Activated CD4-positive, alpha-beta T cell treated with anti-CD3 and anti-CD28 coated beads, Interleukin-2, amount 10 ng/mL, durations not matched to agents 7 days and 5 days (primary cell): ENCODE measurements around the gene SULT1A3. TPM values are rescaled to one million over a fixed set of nuclear protein-coding genes. Genes with fewer than 3 reads are reported as not detected.
"Not testable (repeated sequence)": the region's sequence is repeated elsewhere in the genome, so short reads cannot be mapped to it uniquely, and the experiment has no call there.

ENCODE experiments used
- CTCF ChIA-PET: fragments of 350-600 bp; sonication (Branson Sonifier 250); formaldehyde crosslinking; loops from one replicate; lab custom pipeline; 2021; ENCODE audit warnings: antibody characterized with exemption; lab: Charles Lee
- POLR2A ChIA-PET: fragments of 350-600 bp; sonication (Branson Sonifier 250); formaldehyde crosslinking; loops from one replicate; lab custom pipeline; 2021; ENCODE audit warnings: antibody characterized with exemption; lab: Charles Lee
- DNase-seq: peaks from one replicate; pipeline ENCODE4 v3.0.0-alpha.2; 2020
- H3K27ac Mint-ChIP-seq: one replicate; pipeline ENCODE4 v1.8.0; 2021; ENCODE audit warnings: mild to moderate bottlenecking, moderate library complexity, mixed read lengths
- H3K27me3 Mint-ChIP-seq: one replicate; pipeline ENCODE4 v1.8.0; 2021; ENCODE audit warnings: mixed read lengths
- H3K36me3 Mint-ChIP-seq: one replicate; pipeline ENCODE4 v1.8.0; 2021; ENCODE audit warnings: low read depth, mixed read lengths
- H3K4me1 Mint-ChIP-seq: one replicate; pipeline ENCODE4 v1.8.0; 2021; ENCODE audit warnings: mixed read lengths
- H3K4me3 Mint-ChIP-seq: one replicate; pipeline ENCODE4 v1.8.0; 2021; ENCODE audit warnings: mild to moderate bottlenecking, moderate library complexity, mixed read lengths
- H3K9me3 Mint-ChIP-seq: one replicate; pipeline ENCODE4 v1.8.0; 2021; ENCODE audit warnings: mixed read lengths
- total RNA-seq, 2 experiments: library from RNA; stranded (reverse); gene quantifications; one replicate each; pipeline ENCODE4 v1.2.3, GENCODE V29; 2021

Gene SULT1A3
- total RNA-seq, 2 experiments from 2014 or later = 37.5 to 38.1 TPM

DNA sequence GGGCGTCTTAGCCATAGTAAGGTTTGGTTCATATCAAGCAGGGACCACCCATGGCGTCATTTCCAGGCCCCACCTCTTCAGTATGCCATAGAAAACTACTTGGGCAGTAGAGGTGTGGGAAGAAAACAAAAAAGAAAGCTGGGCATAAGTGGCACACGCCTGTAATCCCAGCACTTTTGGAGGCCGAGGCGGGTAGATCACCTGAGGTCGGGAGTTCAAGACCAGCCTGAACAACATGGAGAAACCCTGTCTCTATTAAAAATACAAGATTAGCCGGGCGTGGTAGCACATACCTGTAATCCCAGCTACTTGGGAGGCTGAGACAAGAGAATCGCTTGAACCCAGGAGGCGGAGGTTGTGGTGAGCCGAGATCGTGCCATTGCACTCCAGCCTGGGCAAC is 7.9 kb upstream of the SULT1A3 start:
- H3K36me3 Mint-ChIP-seq = peaks cover 20% of the 10 kb centered on the region
- H3K4me3 Mint-ChIP-seq, H3K9me3 Mint-ChIP-seq, H3K27me3 Mint-ChIP-seq, POLR2A ChIA-PET, CTCF ChIA-PET, H3K27ac Mint-ChIP-seq, DNase-seq: not testable (repeated sequence)
- H3K4me1 Mint-ChIP-seq = peaks cover 15% of the 10 kb centered on the region

DNA sequence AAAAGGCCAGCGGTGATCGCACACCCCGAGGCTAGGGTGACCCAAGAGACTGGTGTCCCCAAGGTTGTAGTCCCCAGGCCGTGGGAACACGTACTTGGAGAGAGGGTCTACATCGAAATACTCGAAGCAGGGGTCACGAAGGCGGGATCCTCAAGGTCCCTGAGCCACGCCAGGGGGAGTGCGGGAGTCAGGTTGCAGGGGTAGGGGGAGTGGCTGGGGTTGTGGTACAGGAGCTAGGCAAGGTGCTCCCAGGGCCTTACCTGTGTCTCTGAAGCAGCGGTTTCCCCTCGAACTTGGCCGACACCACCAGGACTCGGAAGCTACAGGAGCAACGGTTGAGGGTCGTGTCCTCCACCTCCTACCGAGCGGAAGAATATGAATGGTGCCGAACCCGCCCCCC is 6.0 kb upstream of the SULT1A3 start:
- POLR2A ChIA-PET, H3K27ac Mint-ChIP-seq, CTCF ChIA-PET, H3K4me3 Mint-ChIP-seq, H3K27me3 Mint-ChIP-seq, H3K36me3 Mint-ChIP-seq, DNase-seq, H3K4me1 Mint-ChIP-seq, H3K9me3 Mint-ChIP-seq: not testable (repeated sequence)

DNA sequence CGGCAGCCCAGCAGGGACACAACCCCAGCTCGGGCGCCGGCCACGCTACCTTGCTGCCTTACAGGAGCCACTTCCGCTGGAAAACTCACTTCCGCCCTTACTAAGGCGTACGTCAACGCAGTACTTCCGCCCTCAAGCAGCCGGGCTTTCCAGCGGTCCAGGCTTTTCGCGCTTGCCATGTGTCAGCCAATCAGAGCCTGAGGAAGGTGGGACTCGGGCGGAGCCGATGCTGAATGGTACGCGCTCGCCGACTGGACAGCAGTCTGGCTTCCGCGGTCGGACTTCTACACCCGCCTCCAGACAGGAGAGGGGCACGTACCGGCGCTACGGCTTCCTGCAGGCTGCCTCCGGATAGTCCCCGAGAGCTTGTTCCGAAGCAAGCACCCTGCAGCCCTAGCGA is 5.4 kb upstream of the SULT1A3 start, which contains the start of the genes BOLA2B and SLX1A:
Gene BOLA2B, minus strand, starts transcription at position 52 of the 400 bp plus-strand sequence. CDS start 71 bp downstream, outside the sequence.
Gene SLX1A, plus strand, starts transcription at position 261 of the 400 bp plus-strand sequence. CDS start 210 bp downstream, outside the sequence.
- H3K4me3 Mint-ChIP-seq, H3K4me1 Mint-ChIP-seq, H3K9me3 Mint-ChIP-seq, CTCF ChIA-PET, DNase-seq, POLR2A ChIA-PET, H3K27me3 Mint-ChIP-seq, H3K27ac Mint-ChIP-seq, H3K36me3 Mint-ChIP-seq: not testable (repeated sequence)

DNA sequence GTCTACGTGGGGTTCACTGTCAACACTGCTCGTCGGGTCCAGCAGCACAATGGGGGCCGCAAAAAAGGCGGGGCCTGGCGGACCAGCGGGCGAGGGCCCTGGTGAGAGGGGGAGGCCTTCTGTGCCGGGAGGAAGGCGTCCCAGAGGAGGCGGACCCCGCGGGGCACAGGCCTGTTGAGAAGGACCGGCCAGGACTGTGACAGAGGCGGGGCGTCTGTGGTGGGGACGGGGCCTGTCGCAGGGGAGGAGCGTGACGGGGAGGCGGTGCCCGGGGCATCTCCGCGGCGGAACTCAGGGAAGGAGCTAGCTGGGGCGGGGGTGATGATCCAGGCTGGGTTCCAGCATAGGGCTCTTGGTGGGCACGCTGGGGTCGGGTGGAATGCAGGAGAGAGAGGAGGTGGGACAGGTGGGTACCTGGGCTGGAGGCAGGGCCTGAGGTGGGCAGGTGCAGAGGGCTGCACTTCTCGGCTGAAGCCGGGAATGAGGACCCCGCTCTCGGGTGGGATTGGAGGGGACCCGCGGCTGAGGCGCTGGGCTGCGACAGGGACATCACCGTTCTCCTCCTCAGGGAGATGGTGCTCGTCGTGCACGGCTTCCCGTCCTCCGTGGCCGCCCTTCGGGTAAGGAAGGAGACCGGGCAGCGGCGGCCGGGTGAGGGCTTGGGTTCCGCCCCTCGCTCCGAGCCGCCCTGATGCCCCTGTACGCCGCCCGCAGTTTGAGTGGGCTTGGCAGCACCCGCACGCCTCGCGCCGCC is 4.7 kb upstream of the SULT1A3 start:
- H3K27ac Mint-ChIP-seq, CTCF ChIA-PET, H3K27me3 Mint-ChIP-seq, H3K4me1 Mint-ChIP-seq, POLR2A ChIA-PET, H3K4me3 Mint-ChIP-seq, H3K36me3 Mint-ChIP-seq, H3K9me3 Mint-ChIP-seq: not testable (repeated sequence)
- DNase-seq = peak; percentile 6

DNA sequence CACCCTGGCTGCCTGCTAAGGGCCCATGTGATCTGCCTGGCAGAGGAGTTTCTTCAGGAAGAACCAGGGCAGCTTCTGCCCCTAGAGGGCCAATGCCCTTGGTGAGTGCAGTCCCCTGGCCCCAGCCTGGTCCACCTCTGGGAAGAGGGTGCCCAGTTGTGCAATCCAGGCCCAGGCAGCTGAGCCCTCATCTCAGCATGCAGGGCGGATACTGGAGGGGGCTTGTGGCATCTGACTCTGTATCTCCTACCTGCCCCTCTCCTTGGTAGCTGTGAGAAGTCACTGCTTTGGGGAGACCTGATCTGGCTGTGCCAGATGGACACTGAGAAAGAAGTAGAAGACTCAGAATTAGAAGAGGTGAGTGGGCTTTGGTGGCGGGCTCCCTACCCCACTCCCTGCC is 2.1 kb upstream of the SULT1A3 start:
- CTCF ChIA-PET, POLR2A ChIA-PET, H3K9me3 Mint-ChIP-seq, H3K4me3 Mint-ChIP-seq, DNase-seq, H3K27me3 Mint-ChIP-seq, H3K27ac Mint-ChIP-seq, H3K4me1 Mint-ChIP-seq, H3K36me3 Mint-ChIP-seq: not testable (repeated sequence)

DNA sequence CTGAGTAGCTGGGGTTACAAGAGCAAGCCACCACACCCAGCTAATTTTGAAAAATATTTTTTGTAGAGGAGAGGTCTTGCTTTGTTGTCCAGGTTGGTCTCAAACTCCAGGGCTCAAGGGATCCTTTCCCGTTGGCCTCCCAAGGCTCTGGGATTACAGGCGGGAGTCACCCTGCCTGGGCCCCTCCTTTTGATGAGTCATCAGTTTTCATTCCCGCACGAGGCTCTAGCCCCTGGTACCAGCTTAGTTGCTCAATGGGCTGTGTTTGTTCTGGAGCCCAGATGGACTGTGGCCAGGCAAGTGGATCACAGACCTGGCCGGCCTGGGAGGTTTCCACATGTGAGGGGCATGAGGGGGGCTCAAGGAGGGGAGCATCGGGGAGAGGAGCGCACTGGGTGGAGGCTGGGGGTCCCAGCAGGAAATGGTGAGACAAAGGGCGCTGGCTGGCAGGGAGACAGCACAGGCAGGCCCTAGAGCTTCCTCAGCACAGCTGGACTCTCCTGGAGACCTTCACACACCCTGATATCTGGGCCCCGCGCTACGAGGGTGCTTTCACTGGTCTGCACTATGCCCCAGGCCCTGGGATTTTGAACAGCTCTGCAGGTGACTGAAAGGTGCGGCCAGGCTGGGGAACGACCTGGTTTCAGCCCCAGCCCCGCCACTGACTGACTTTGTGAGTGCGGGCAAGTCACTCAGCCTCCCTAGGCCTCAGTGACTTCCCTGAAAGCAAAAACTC is 721 bp downstream of the SULT1A3 start:
- H3K36me3 Mint-ChIP-seq, H3K4me3 Mint-ChIP-seq, H3K27ac Mint-ChIP-seq, H3K4me1 Mint-ChIP-seq, H3K9me3 Mint-ChIP-seq, DNase-seq, CTCF ChIA-PET, POLR2A ChIA-PET, H3K27me3 Mint-ChIP-seq: not testable (repeated sequence)

DNA sequence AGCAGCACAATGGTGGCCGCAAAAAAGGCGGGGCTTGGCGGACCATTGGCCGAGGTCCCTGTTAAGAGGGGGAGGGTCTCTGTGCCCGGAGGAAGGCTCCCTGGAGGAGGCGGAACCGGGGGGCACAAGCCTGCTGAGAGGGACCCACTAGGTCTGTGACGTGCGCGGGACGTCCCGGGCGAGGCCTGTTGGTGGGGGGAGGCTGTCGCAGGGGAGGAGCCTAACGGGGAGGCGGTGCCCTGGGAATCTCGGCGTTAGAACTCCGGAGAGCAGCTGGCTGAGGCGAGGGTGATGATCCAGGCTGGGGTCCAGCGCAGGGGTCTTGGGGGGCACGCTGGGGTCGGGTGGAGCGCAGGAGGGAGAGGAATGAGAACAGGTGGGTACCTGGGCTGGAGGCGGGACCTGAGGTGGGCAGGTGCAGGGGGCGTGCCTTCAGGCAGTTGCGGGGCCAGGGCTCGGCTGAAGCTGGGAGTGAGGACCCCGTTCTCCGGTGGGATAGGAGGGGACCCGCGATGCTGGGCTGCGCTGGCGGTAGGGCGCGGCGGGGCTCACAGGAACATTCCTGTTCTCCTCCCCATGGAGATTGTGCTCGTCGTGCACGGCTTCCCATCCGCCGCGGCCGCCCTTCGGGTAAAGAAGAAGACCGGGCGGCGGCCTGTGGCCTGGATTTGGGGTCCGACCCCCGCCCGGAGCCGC is 6.6 kb downstream of the SULT1A3 start:
- H3K4me3 Mint-ChIP-seq, POLR2A ChIA-PET, CTCF ChIA-PET, H3K27ac Mint-ChIP-seq, H3K9me3 Mint-ChIP-seq, H3K27me3 Mint-ChIP-seq, H3K36me3 Mint-ChIP-seq, H3K4me1 Mint-ChIP-seq: not testable (repeated sequence)
- DNase-seq = peak; percentile 5

DNA sequence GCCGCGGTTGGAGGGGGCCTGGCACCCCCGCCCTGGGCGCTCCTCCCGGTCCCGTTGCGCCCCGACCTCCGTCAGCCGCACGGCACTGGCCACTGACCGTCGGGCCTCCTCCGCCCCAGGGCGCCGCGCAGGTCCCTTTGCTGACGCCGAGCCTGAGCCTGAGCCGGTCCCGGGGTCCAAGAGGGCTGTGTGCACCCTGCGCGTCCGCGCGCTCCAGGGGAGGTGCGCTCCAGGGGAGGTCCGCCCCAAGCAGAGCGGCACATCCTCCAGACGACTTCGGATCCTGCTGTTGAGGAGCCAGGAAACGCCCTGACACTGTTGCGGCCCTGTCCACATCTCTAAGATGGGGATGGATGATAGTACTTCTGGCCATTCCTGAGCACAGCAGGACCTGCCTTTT is 7.2 kb downstream of the SULT1A3 start:
- DNase-seq, H3K9me3 Mint-ChIP-seq, H3K27ac Mint-ChIP-seq, POLR2A ChIA-PET, H3K4me1 Mint-ChIP-seq, CTCF ChIA-PET, H3K4me3 Mint-ChIP-seq, H3K36me3 Mint-ChIP-seq, H3K27me3 Mint-ChIP-seq: not testable (repeated sequence)

DNA sequence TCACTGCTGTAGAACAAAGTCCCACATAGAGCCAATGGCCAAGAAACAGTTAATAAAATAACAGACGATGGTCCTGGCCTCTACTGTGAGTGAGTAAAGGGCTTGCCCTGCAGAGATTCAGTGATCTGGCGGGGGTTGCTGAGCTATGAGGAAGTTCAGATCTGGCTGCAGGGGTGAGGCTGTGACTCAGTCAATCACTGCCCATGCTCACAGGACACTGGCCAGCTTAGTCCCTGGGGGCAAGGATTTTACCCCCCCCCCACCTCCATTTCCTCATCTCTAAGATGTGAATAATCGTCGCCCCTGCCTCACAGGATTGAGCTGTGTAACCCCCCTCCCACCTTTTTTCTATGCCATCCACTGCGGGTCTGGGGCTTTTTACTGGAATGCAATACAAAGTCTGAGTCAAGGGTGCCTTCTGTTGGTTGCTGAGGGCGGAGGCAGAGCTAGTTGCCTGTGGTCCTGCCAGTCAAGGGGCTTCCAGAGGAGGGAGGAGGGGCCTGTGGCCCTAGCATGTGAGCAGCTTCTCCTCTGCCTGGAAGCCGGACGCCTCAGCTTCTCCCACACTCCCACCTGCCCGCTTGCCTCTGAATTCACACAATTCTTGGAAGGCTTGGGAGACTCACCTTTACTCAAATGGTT is 8.1 kb downstream of the SULT1A3 start:
- H3K36me3 Mint-ChIP-seq, H3K4me1 Mint-ChIP-seq, H3K4me3 Mint-ChIP-seq, H3K9me3 Mint-ChIP-seq, POLR2A ChIA-PET, H3K27me3 Mint-ChIP-seq, H3K27ac Mint-ChIP-seq, DNase-seq: not testable (repeated sequence)
- CTCF ChIA-PET = interaction anchor here (0.6 kb wide), 1 partner anchor 272 kb away, joined by 3 read pairs; no protein-coding TSS in a partner anchor

DNA sequence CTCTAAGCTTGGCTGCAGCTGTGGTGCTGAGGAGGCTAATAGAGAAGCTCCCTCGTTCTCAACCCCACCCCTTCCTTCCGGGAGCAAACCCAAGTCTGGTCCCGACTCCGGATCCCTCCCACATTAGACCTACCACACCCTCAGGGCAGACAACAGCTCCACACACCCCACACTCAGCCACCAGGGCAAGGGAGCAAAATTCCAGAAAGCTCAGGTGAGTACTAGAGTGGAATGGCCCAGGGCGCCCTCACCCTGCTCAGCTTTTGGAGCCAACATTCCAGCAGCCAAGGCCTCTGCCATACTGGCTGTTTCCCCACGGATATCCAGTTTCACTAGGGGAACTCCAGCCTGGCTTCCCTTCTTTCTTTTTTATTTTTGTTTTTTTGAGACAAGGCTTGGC is 10.0 kb downstream of the SULT1A3 start:
- H3K27ac Mint-ChIP-seq, POLR2A ChIA-PET, DNase-seq, H3K27me3 Mint-ChIP-seq, CTCF ChIA-PET, H3K4me3 Mint-ChIP-seq, H3K4me1 Mint-ChIP-seq, H3K36me3 Mint-ChIP-seq, H3K9me3 Mint-ChIP-seq: not testable (repeated sequence)

DNA sequence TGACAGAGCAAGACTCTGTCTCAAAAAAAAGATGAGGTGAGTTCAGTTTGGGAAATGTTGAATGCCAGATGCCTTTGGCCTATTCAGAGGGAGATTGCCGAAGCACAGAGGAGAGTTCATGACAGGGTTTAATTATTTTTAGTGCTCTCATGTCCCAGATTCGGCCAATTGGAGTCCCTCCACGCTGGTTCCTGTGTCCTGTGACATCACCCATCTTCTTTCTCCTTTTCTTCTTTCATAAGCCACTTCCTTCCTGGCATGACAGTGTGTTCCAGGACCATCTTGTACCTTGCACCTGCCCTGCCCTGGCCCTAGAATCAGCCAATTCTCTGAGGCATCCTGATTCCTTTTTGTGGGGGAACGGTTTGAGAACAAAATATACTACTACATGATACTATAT is 12.4 kb downstream of the SULT1A3 start:
- POLR2A ChIA-PET, CTCF ChIA-PET, H3K9me3 Mint-ChIP-seq: not testable (repeated sequence)

DNA sequence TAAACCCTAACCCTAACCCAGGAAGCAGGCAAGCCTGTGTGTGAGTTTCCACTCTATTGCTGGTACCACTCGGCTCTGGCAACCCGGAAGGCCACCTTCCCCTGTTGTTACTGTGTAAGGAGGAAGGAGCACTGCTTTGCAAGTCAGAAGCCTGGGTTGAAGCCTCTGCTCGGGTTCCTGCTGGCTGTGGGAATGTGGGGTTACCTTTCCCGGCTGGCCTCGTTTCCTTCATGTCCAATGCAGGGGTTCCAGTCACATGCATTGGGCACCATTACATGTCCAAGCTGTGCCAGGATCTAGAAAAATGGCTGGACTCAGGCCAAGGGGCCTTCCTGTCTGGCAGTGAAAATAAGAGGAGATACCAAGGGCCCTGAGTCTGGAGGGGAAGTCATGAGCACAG is 18.0 kb downstream of the SULT1A3 start:
- H3K9me3 Mint-ChIP-seq, H3K4me1 Mint-ChIP-seq, H3K27ac Mint-ChIP-seq, H3K36me3 Mint-ChIP-seq, H3K27me3 Mint-ChIP-seq, POLR2A ChIA-PET, H3K4me3 Mint-ChIP-seq, CTCF ChIA-PET: not testable (repeated sequence)
- DNase-seq = peak; percentile 5

More for the DNA sequence above, 12.4 kb downstream of the SULT1A3 start:
- DNase-seq, H3K27me3 Mint-ChIP-seq, H3K27ac Mint-ChIP-seq, H3K4me1 Mint-ChIP-seq, H3K36me3 Mint-ChIP-seq, H3K4me3 Mint-ChIP-seq: not testable (repeated sequence)

DNA sequence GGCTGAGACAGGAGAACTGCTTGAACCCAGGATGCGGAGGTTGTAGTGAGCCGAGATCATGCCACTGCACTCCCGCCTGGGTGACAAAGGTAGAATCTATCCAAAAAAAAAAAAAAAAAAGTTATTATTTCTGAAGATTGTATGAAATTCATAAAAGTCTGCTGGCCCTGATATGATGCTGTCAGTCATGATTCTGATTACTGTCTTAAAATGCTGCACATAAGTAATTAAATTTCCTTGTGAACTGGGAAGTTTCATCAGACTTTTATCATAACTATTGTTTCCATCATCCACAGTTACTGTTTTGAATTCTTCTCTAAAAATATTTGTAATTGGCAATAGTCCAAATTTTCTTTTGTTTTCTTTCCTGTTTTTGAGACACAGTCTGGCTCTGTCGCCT is 49.3 kb downstream of the SULT1A3 start, which contains the start of gene NPIPB13:
Gene NPIPB13, minus strand, starts transcription at position 101 of the 400 bp plus-strand sequence. CDS start 2,906 bp downstream, outside the sequence.
- DNase-seq, H3K4me1 Mint-ChIP-seq, H3K27me3 Mint-ChIP-seq, H3K27ac Mint-ChIP-seq, POLR2A ChIA-PET, H3K36me3 Mint-ChIP-seq, CTCF ChIA-PET, H3K4me3 Mint-ChIP-seq, H3K9me3 Mint-ChIP-seq: not testable (repeated sequence)
